NCI-H774 (cell line): ENCODE measurements around the gene PCNX3.

Experiments used
- DNase-seq: peaks from one replicate; lab custom pipeline; 2025; lab: John Stamatoyannopoulos, UW

Gene PCNX3

GRCh38 chr11:65615229-65615949 is at the start of gene PCNX3:
Gene PCNX3, plus strand, starts transcription at chr11:65615776. Its CDS starts 536 bp downstream, at chr11:65616312.
- peak; percentile 100 for DNase-seq

- peak; percentile 60 for DNase-seq
Measured at GRCh38 chr11:65569164-65569972, 46.2 kb upstream of the PCNX3 start.

- peak; percentile 98 for DNase-seq
Measured at GRCh38 chr11:65569973-65570918, 45.3 kb upstream of the PCNX3 start, which contains the start of gene ZNRD2. Gene ZNRD2, plus strand, starts transcription at chr11:65570477. Its CDS starts 15 bp downstream, at chr11:65570492.

GRCh38 chr11:65571420-65571819 is 44.2 kb upstream of the PCNX3 start:
- no peak for DNase-seq

GRCh38 chr11:65571940-65572339 is 43.6 kb upstream of the PCNX3 start:
- peak; percentile 27 for DNase-seq

GRCh38 chr11:65572356-65573051 is 43.1 kb upstream of the PCNX3 start, which contains the start of gene FAM89B:
Gene FAM89B, plus strand, starts transcription at chr11:65572538. Its CDS starts 132 bp downstream, at chr11:65572670.
- peak; percentile 78 for DNase-seq

GRCh38 chr11:65573391-65574079 is 42.0 kb upstream of the PCNX3 start:
- DNase-seq, result no peak

GRCh38 chr11:65574109-65574810 is 41.3 kb upstream of the PCNX3 start:
- DNase-seq, result peak; percentile 76

- peak; percentile 48 for DNase-seq
Measured at GRCh38 chr11:65574811-65575567, 40.6 kb upstream of the PCNX3 start.

- peak; percentile 75 for DNase-seq
Measured at GRCh38 chr11:65575568-65576231, 39.9 kb upstream of the PCNX3 start, which contains the start of gene EHBP1L1. Gene EHBP1L1, plus strand, starts transcription at chr11:65576053. Its CDS starts 250 bp downstream, at chr11:65576303.

- no peak for DNase-seq
Measured at GRCh38 chr11:65576232-65576866, 39.2 kb upstream of the PCNX3 start.

- DNase-seq, result no peak
Measured at GRCh38 chr11:65576867-65577755, 38.5 kb upstream of the PCNX3 start.

- no peak for DNase-seq
Measured at GRCh38 chr11:65577756-65578109, 37.8 kb upstream of the PCNX3 start.

GRCh38 chr11:65578134-65578533 is 37.4 kb upstream of the PCNX3 start:
- DNase-seq, result no peak

- no peak for DNase-seq
Measured at GRCh38 chr11:65578667-65579066, 36.9 kb upstream of the PCNX3 start.

- no peak for DNase-seq
Measured at GRCh38 chr11:65579291-65579690, 36.3 kb upstream of the PCNX3 start.
